CD4-positive, CD25-positive, alpha-beta regulatory T cell (primary cell): Measurements from ENCODE around the gene IGFLR1. TPM values are rescaled to one million over a fixed set of nuclear protein-coding genes. Genes with fewer than 3 reads are reported as not detected.

Experiments
- ATAC-seq, 2 donors: fragments of 150-1000 bp; cut with Tn5 transposase; one replicate each; pipeline ENCODE4 v1.10.0; 2021; ENCODE audit warnings: low read depth in 2 of 2, moderate number of reproducible peaks in 2 of 2, moderate library complexity in 1 of 2
- DNase-seq, 3 donors: peaks; one replicate each; pipeline versions ENCODE4 v3.0.0 to v3.0.0-alpha.2; 2012 to 2022; ENCODE audit warnings: mixed read lengths in 1 of 3
- H3K27ac ChIP-seq: one replicate; pipeline ENCODE4 v1.7.0; 2013; ENCODE audit warnings: mild to moderate bottlenecking, low read length; ENCODE audit not compliant: insufficient read depth, poor library complexity, severe bottlenecking
- H3K27me3 ChIP-seq: one replicate; pipeline ENCODE4 v1.7.0; 2013; ENCODE audit warnings: low read length; ENCODE audit not compliant: control insufficient read depth, insufficient read depth
- H3K36me3 ChIP-seq: one replicate; pipeline ENCODE4 v1.7.0; 2013; ENCODE audit warnings: mild to moderate bottlenecking, low read length, moderate library complexity; ENCODE audit not compliant: control insufficient read depth, insufficient read depth
- H3K4me1 ChIP-seq: 2 replicates; pipeline ENCODE4 v1.7.0; 2013; ENCODE audit warnings: mild to moderate bottlenecking, low read length; ENCODE audit not compliant: insufficient read depth, control insufficient read depth, poor library complexity, severe bottlenecking
- H3K4me3 ChIP-seq: one replicate; pipeline ENCODE4 v1.7.0; 2013; ENCODE audit warnings: low read depth, mild to moderate bottlenecking, low read length, moderate library complexity
- H3K9me3 ChIP-seq, 2 experiments: 1 replicate in 1 of 2; 2 replicates in 1 of 2; pipeline ENCODE4 v1.7.0; 2013; ENCODE audit warnings: low read length in 2 of 2, mild to moderate bottlenecking in 1 of 2, moderate library complexity in 1 of 2; ENCODE audit not compliant: control insufficient read depth in 2 of 2
- H3K27ac Mint-ChIP-seq, 3 donors: one replicate each; pipeline ENCODE4 v1.8.0; 2020 to 2022; ENCODE audit warnings: mild to moderate bottlenecking in 3 of 3, mixed read lengths in 3 of 3, moderate library complexity in 2 of 3
- H3K27me3 Mint-ChIP-seq: one replicate; pipeline ENCODE4 v1.8.0; 2022; ENCODE audit warnings: mild to moderate bottlenecking, mixed read lengths
- H3K36me3 Mint-ChIP-seq: one replicate; pipeline ENCODE4 v1.8.0; 2020; ENCODE audit warnings: mixed read lengths
- H3K4me1 Mint-ChIP-seq, 4 donors: one replicate each; pipeline ENCODE4 v1.8.0; 2020 to 2022; ENCODE audit warnings: mixed read lengths in 4 of 4, mild to moderate bottlenecking in 1 of 4
- H3K4me3 Mint-ChIP-seq, 4 donors: one replicate each; pipeline ENCODE4 v1.8.0; 2020 to 2022; ENCODE audit warnings: mild to moderate bottlenecking in 4 of 4, mixed read lengths in 4 of 4, moderate library complexity in 3 of 4
- H3K9me3 Mint-ChIP-seq, 7 donors: one replicate each; pipeline ENCODE4 v1.8.0; 2020 to 2022; ENCODE audit warnings: mixed read lengths in 7 of 7, mild to moderate bottlenecking in 3 of 7, moderate library complexity in 2 of 7
- polyA plus RNA-seq, 4 donors: library from polyadenylated mRNA; unstranded; fragments of 300-500 nt; fragmentation: Illumina TruSeq; gene quantifications; one replicate each; pipeline ENCODE4 v1.2.3, GENCODE V29; 2021
- total RNA-seq: library from RNA; stranded (reverse); gene quantifications from one replicate; pipeline ENCODE4 v1.2.3, GENCODE V29; 2022

IGFLR1 gene
- total and polyA plus RNA-seq, 5 donors from 2014 or later = 80.5 to 151 (median 114) TPM

DNA sequence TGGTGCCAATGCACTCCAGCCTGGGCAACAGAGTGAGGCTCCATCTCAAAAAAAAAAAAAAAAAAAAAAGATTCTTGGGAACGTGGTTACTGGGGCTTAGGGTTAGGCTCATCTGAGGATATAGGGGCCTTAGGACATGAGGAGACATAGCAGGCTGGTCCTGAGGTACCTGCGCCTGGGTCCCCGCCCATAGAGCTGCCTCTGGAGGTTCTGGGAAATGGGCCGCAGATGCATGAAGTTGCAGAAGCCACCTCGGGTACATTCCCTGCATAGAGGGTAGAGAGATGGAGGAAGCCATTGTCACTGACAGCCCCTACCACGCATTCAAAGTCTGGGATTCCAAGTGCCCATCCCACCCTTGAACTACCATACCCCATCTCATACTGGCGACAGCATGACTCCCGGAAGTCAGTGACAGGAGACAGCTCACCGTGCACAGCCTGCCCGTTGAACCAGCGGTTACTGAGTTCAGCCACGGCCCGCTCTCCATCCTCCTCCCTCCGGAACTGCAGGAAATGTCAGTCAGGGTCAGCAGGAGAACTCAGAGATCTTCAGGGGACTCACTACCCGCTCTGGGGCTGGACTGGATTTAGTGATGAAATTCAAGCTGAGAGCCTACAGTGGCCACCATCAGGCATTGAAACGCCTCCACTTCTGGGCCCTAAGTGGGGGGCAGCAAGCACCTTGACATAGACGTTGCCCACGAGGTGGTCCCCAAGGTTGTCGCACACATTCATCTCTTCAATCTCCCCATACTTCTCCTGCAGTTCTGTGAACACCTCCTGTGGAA, 1.6 kb upstream of the IGFLR1 start:
- peak overlapping the region; percentile 100 for H3K27ac Mint-ChIP-seq
- H3K36me3 ChIP-seq = peaks cover under 1% of the 10 kb centered on the region

GRCh38 chr19:35741203-35741515, 1.1 kb downstream of the IGFLR1 start:
- peaks cover 0 to 72% (median 40%) of the 10 kb centered on the region in 4 donors for H3K4me1 Mint-ChIP-seq
- Histone ChIP-seq H3K36me3 (peaks cover 24% of the 10 kb centered on the region), H3K9me3 (no peaks in the 10 kb centered on the region), H3K27ac (peak overlapping the region; percentile 100), H3K27me3 (no peaks in the 10 kb centered on the region), H3K4me1 (peaks cover 77% of the 10 kb centered on the region), H3K4me3 (peak overlapping the region; percentile 90)
- H3K36me3 Mint-ChIP-seq = peaks cover 8% of the 10 kb centered on the region
- peak overlapping the region; percentile 94 to 100 (median 97) for H3K27ac Mint-ChIP-seq
- peak overlapping the region; percentile 91 to 100 (median 96) for H3K4me3 Mint-ChIP-seq
- DNase-seq (no peak), ATAC-seq (no peak)
- peaks cover 12% of the 10 kb centered on the region for H3K27me3 Mint-ChIP-seq
- no peaks in the 10 kb centered on the region for H3K9me3 Mint-ChIP-seq

More for the DNA sequence above, 1.6 kb upstream of the IGFLR1 start:
- Mint-ChIP-seq H3K36me3 (peaks cover 9% of the 10 kb centered on the region), H3K4me1 (peaks cover 5 to 69% (median 41%) of the 10 kb centered on the region in 4 donors), H3K9me3 (no peaks in the 10 kb centered on the region), H3K4me3 (peak overlapping the region; percentile 90 to 98 (median 94)), H3K27me3 (peaks cover 12% of the 10 kb centered on the region)
- peaks cover 74% of the 10 kb centered on the region for H3K4me1 ChIP-seq
- H3K27me3 ChIP-seq = no peaks in the 10 kb centered on the region
- no peak for ATAC-seq
- H3K4me3 ChIP-seq = peak overlapping the region; percentile 88
- no peaks in the 10 kb centered on the region for H3K9me3 ChIP-seq
- no peak for DNase-seq
- H3K27ac ChIP-seq = peak overlapping the region; percentile 100

DNA sequence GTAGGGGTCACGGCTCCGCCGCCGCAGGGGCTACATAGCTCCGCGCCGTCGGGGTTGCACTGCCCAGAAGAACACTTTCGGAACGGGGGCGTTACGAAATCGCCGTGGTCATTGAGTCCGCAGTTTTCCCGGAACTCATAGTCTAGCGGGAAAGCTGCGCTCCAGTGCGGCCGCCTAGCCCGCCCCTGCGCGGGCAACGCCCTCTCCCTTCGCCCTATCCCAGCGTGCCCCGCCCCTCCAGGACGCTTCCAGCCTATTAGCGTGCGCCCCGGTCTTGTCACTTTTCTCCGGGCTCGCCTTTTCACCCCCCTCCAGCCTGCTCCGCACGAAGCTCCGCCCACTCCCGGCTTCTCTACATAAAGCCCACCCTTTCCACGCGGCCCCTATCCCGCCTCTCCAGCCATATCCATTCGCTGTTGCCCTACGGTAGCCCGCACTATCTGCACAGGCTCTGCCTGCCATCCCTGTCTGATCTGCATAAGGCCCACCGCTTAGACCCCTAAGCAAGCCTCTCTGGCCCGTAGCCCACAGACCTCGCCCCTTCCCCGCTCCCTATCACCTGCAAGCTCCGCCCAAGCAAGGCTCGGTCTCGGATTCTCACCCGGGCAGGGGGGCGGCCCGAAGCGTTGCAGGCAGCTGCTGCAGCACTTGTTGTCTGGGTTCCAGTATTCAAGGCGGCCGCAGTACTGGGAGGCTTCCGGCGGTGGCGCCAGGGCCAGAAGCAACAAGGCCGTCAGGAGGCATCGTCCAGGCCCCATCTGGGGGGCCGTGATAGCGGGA, 1.6 kb downstream of the IGFLR1 start:
- peak overlapping the region; percentile 90 for H3K4me3 ChIP-seq
- H3K27me3 ChIP-seq = no peaks in the 10 kb centered on the region
- H3K9me3 Mint-ChIP-seq = no peaks in the 10 kb centered on the region
- peak overlapping the region; percentile 91 to 98 (median 96) for H3K4me3 Mint-ChIP-seq
- peaks cover 72% of the 10 kb centered on the region for H3K4me1 ChIP-seq
- DNase-seq (peak; percentile 92 to 96 (median 95)), ATAC-seq (peak; percentile 63 to 68)
- peaks cover 0 to 70% (median 35%) of the 10 kb centered on the region in 4 donors for H3K4me1 Mint-ChIP-seq
- H3K27ac Mint-ChIP-seq = peak overlapping the region; percentile 94 to 100 (median 97)
- peaks cover 11% of the 10 kb centered on the region for H3K27me3 Mint-ChIP-seq
- H3K36me3 ChIP-seq = peaks cover 26% of the 10 kb centered on the region
- no peaks in the 10 kb centered on the region for H3K9me3 ChIP-seq
- H3K36me3 Mint-ChIP-seq = peaks cover 10% of the 10 kb centered on the region
- peak overlapping the region; percentile 100 for H3K27ac ChIP-seq

- H3K4me1 Mint-ChIP-seq = peaks cover 0 to 70% (median 32%) of the 10 kb centered on the region in 4 donors
- peak overlapping the region; percentile 100 for H3K27ac ChIP-seq
- H3K27me3 Mint-ChIP-seq = peaks cover 6% of the 10 kb centered on the region
- no peaks in the 10 kb centered on the region for H3K27me3 ChIP-seq
- peaks cover 14% of the 10 kb centered on the region for H3K36me3 Mint-ChIP-seq
- peak overlapping the region in 2 of 3 donors; percentile 97 to 100 for H3K27ac Mint-ChIP-seq
- H3K9me3 ChIP-seq = no peaks in the 10 kb centered on the region
- DNase-seq (no peak), ATAC-seq (no peak)
- peaks cover 71% of the 10 kb centered on the region for H3K4me1 ChIP-seq
- H3K9me3 Mint-ChIP-seq = no peaks in the 10 kb centered on the region
- peak overlapping the region; percentile 91 to 98 (median 96) for H3K4me3 Mint-ChIP-seq
- peak overlapping the region; percentile 44 for H3K4me3 ChIP-seq
- peaks cover 31% of the 10 kb centered on the region for H3K36me3 ChIP-seq
These were observed 2.2 kb downstream of the IGFLR1 start for GRCh38 chr19:35740108-35740422.

DNA sequence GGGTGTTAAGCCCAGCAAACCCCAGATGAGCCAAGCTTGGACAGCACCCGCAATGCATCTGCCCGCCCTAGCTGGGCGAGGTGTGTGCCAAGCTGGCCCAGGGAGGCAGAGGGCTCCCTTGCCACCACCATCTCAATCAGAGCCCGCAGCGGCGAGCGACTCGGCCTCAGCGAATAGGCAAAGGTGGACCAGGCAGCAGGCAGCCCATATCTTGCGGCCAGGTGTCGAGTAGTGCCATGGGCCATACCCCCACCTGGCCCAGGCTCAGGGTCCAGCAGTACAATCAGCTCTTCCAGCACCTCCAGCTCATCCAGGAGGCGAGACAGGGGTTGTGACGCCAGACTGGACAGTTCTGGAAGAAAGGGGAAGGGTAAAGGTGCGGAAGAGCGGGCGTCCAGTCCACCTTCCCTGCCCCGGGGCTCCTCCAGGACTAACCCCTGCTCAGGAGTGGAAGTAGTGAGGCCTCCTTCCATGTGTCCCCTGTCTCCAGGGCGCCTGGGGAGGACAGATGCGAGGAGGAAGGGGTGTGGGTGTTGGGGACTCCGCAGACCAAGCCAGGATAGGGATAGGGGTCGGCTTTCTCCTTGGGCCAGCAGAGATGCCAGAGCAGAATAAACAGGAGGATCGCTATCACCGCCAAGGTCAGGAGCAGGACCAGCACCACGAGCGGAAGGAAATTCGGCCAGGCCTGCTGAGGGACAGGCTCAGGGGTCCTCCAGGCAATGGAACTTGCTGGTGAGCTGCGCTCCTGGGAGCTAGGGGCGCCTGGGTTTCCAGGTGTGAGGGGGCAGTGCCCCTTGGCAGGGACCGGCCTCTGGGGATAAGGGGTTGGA, 2.8 kb downstream of the IGFLR1 start:
- Histone ChIP-seq H3K27ac (peak overlapping the region; percentile 5), H3K36me3 (peaks cover 36% of the 10 kb centered on the region), H3K4me3 (peak overlapping the region; percentile 44), H3K4me1 (peaks cover 68% of the 10 kb centered on the region), H3K27me3 (no peaks in the 10 kb centered on the region), H3K9me3 (no peaks in the 10 kb centered on the region)
- peak overlapping the region in 1 of 3 donors; percentile 15 for H3K27ac Mint-ChIP-seq
- peak overlapping the region; percentile 91 to 98 (median 96) for H3K4me3 Mint-ChIP-seq
- H3K4me1 Mint-ChIP-seq = peaks cover 0 to 71% (median 33%) of the 10 kb centered on the region in 4 donors
- peaks cover 6% of the 10 kb centered on the region for H3K27me3 Mint-ChIP-seq
- no peak for DNase-seq
- H3K36me3 Mint-ChIP-seq = peaks cover 18% of the 10 kb centered on the region
- H3K9me3 Mint-ChIP-seq = no peaks in the 10 kb centered on the region
- ATAC-seq = no peak

- H3K27ac Mint-ChIP-seq = peak overlapping the region in 2 of 3 donors; percentile 62 to 87
- H3K9me3 Mint-ChIP-seq = peaks cover 0 to 2% (median 0%) of the 10 kb centered on the region in 7 donors
- no peaks in the 10 kb centered on the region for H3K9me3 ChIP-seq
- H3K4me3 Mint-ChIP-seq = peak overlapping the region; percentile 13 to 63 (median 52)
- H3K27ac ChIP-seq = peak overlapping the region; percentile 5
- ATAC-seq = no peak
- H3K4me1 Mint-ChIP-seq = peaks cover 0 to 68% (median 31%) of the 10 kb centered on the region in 4 donors
- peaks cover 62% of the 10 kb centered on the region for H3K4me1 ChIP-seq
- H3K27me3 ChIP-seq = no peaks in the 10 kb centered on the region
- peaks cover 23% of the 10 kb centered on the region for H3K36me3 Mint-ChIP-seq
- DNase-seq = no peak
- H3K27me3 Mint-ChIP-seq = peaks cover 6% of the 10 kb centered on the region
- H3K4me3 ChIP-seq = no peak overlapping the region
- peaks cover 43% of the 10 kb centered on the region for H3K36me3 ChIP-seq
These were observed 3.4 kb downstream of the IGFLR1 start for GRCh38 chr19:35738887-35739229.
